Pancreas (tissue), 10 donors: Measurements from ENCODE around the gene CCDC137. TPM values are rescaled to one million over a fixed set of nuclear protein-coding genes. Genes with fewer than 3 reads are reported as not detected.

ENCODE experiments used
- ATAC-seq, 4 donors: fragments of 200-7000 bp; cut with Tn5 transposase; one replicate each; pipeline versions ENCODE4 v1.8.0 to v1.9.1; 2020; ENCODE audit warnings: mild to moderate bottlenecking in 4 of 4, moderate library complexity in 4 of 4
- DNase-seq, 6 donors: peaks; one replicate each; pipeline ENCODE4 v3.0.0-alpha.2; 2020
- FAIRE-seq: peaks from 2 replicates; lab custom pipeline; 2012; peaks lifted over from hg19 to GRCh38; lab: Jason Lieb, UNC
- H3K27ac ChIP-seq, 4 donors: fragments of 200-600 bp; sonication (generic); 1 replicate in 3 of 4; 2 replicates in 1 of 4; pipeline versions ENCODE4 v1.5.0 to v1.8.0; 2020
- H3K27me3 ChIP-seq, 4 donors: fragments of 200-600 bp; one replicate each; pipeline ENCODE4 v1.8.0; 2021
- H3K36me3 ChIP-seq, 3 donors: fragments of 200-600 bp; sonication (generic) in 1 of 3; one replicate each; pipeline versions ENCODE4 v1.5.0 to v1.8.0; 2020 to 2021
- H3K4me1 ChIP-seq, 3 donors: fragments of 200-600 bp; one replicate each; pipeline ENCODE4 v1.8.0; 2021
- H3K4me3 ChIP-seq, 4 donors: fragments of 200-600 bp; sonication (generic) in 2 of 4; one replicate each; pipeline versions ENCODE4 v1.5.0 to v1.8.0; 2020 to 2021
- H3K9me3 ChIP-seq, 4 donors: fragments of 200-600 bp; one replicate each; pipeline ENCODE4 v1.8.0; 2021
- WGBS, 2 donors: extraction: QIAGEN DNeasy Blood & Tissue Kit; methylation state at CpG; one replicate each; pipeline ENCODE4 v1.1.7; 2013; 5-methylcytosine and 5-hydroxymethylcytosine counted together
- intact Hi-C, 3 donors: fragments of 100-400 bp; cut with DNase I; formaldehyde crosslinking; loops; one replicate each; pipeline versions ENCODE4 v1.11.1 to v1.14.2; 2022
- polyA plus RNA-seq, 2 donors: library from polyadenylated mRNA; stranded (reverse); fragments of 200-250 nt; gene quantifications; one replicate each; pipeline ENCODE4 v1.2.3, GENCODE V29; 2013
- total RNA-seq, 6 donors: library from RNA; stranded (reverse); fragmentation: NEBNext Ultra II Directional in 4 of 6; extraction: Animal tissue kit (Norgen Biotek cat#: 25700) in 4 of 6; gene quantifications; one replicate each; pipeline versions ENCODE4 v1.2.1 to v1.2.4, GENCODE V29; 2021 to 2023
- TF ChIP-seq, protein P1 (sequence below), 4 donors: fragments of 200-600 bp; sonication (generic) in 3 of 4; IDR thresholded peaks; one replicate each; pipeline versions ENCODE4 v1.5.0 to v1.8.0; 2021; ENCODE audit warnings: antibody characterized with exemption in 4 of 4
- donor health status: healthy with polysubstance abuse.
- donor health status: DM: no; HTN: no; CAD: no; lungs with moderate emphysema.
- donor health status: DM: no; HTN: no; CAD: no.
- donor health status: control.
- donor health status: control.
- donor health status: Bipolar disorder and iron deficiency.
- donor health status: DM: yes; HTN: yes; CAD: no.
- donor health status: DM: no; HTN: no; CAD: no.
- donor health status: DM: no; HTN: no; CAD: no.
- donor health status: DM: yes; HTN: yes; CAD: no.

CCDC137 gene
- total and polyA plus RNA-seq, 8 donors: 2.9 to 50.4 (median 6.8) TPM

DNA sequence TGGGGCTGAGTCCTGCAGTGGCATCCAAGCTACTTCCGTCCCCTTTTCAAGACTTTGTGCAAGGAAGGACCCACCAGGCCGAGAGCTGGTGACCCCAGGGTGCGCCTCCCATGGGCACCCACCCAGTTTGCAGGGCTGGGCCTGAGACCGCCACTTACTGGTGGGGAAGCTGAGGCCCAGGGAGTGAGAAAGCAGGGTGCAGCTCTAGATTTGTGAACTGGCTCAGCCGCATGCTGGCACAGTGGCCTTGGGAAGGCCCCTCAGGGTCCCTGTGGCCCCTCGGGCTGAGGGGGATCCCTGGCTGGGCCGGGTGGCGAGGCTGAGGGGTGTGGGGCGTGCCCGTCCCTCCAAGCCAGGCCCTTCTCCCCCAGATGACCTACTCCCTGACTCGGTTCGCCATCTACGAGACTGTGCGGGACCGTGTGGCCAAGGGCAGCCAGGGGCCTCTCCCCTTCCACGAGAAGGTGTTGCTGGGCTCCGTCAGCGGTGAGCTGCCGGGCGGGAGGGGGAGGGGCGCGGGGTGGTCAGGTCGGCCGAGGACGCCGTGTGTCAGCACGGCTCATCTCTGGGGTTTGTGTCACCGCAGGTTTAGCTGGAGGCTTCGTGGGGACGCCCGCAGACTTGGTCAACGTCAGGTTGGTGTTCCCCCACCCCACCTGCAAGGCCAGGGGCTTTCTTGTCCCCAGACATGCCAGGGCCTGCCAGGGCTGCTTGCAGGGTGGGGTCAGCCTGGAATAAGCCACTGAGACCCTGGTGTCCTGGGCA, 48.8 kb downstream of the CCDC137 start:
- no peak for ATAC-seq
- 87 to 88% methylated on average over 32 of the region's 32 CpGs for WGBS, 2 donors
- H3K36me3 ChIP-seq: peaks cover 0 to 21% (median 0%) of the 10 kb centered on the region in 3 donors
- intact Hi-C loops: no loop called here
- H3K27ac ChIP-seq: no peak overlapping the region
- TF ChIP-seq, protein P1, sequence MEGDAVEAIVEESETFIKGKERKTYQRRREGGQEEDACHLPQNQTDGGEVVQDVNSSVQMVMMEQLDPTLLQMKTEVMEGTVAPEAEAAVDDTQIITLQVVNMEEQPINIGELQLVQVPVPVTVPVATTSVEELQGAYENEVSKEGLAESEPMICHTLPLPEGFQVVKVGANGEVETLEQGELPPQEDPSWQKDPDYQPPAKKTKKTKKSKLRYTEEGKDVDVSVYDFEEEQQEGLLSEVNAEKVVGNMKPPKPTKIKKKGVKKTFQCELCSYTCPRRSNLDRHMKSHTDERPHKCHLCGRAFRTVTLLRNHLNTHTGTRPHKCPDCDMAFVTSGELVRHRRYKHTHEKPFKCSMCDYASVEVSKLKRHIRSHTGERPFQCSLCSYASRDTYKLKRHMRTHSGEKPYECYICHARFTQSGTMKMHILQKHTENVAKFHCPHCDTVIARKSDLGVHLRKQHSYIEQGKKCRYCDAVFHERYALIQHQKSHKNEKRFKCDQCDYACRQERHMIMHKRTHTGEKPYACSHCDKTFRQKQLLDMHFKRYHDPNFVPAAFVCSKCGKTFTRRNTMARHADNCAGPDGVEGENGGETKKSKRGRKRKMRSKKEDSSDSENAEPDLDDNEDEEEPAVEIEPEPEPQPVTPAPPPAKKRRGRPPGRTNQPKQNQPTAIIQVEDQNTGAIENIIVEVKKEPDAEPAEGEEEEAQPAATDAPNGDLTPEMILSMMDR (IDR thresholded peaks at IDR 0.05): no peak
- peak in 3 of 6 donors; percentile 38 to 78 (median 58) for DNase-seq
- H3K9me3 ChIP-seq: no peaks in the 10 kb centered on the region
- peaks cover 11 to 26% (median 18%) of the 10 kb centered on the region in 3 donors for H3K4me1 ChIP-seq
- H3K4me3 ChIP-seq: no peak overlapping the region
- no peak for FAIRE-seq
- no peaks in the 10 kb centered on the region for H3K27me3 ChIP-seq

GRCh38 chr17:81715872-81716673, 49.5 kb downstream of the CCDC137 start:
- ATAC-seq (no peak), FAIRE-seq (no peak), DNase-seq (peak in 2 of 6 donors; percentile 47 to 76)
- Histone ChIP-seq H3K27me3 (no peaks in the 10 kb centered on the region), H3K27ac (no peak overlapping the region), H3K36me3 (peaks cover 0 to 21% (median 0%) of the 10 kb centered on the region in 3 donors), H3K4me3 (no peak overlapping the region), H3K4me1 (peaks cover 4 to 20% (median 11%) of the 10 kb centered on the region in 3 donors), H3K9me3 (no peaks in the 10 kb centered on the region)
- intact Hi-C loops: no loop called here
- TF ChIP-seq, protein P1 (IDR thresholded peaks at IDR 0.05): no peak
- WGBS, 2 donors: 91 to 92% methylated on average over 38 to 43 of the region's 43 CpGs

GRCh38 chr17:81716674-81716996, 50.1 kb downstream of the CCDC137 start:
- WGBS, 2 donors: 94 to 96% methylated on average over 12 of the region's 12 CpGs
- no peak for ATAC-seq
- no peak overlapping the region for H3K4me3 ChIP-seq
- peaks cover 0 to 21% (median 0%) of the 10 kb centered on the region in 3 donors for H3K36me3 ChIP-seq
- no peaks in the 10 kb centered on the region for H3K27me3 ChIP-seq
- DNase-seq: peak in 1 of 6 donors; percentile 35
- no peaks in the 10 kb centered on the region for H3K9me3 ChIP-seq
- no peak for FAIRE-seq
- H3K27ac ChIP-seq: no peak overlapping the region
- peaks cover 0 to 15% (median 6%) of the 10 kb centered on the region in 3 donors for H3K4me1 ChIP-seq
- intact Hi-C loops: no loop called here
- TF ChIP-seq, protein P1 (IDR thresholded peaks at IDR 0.05): no peak

DNA sequence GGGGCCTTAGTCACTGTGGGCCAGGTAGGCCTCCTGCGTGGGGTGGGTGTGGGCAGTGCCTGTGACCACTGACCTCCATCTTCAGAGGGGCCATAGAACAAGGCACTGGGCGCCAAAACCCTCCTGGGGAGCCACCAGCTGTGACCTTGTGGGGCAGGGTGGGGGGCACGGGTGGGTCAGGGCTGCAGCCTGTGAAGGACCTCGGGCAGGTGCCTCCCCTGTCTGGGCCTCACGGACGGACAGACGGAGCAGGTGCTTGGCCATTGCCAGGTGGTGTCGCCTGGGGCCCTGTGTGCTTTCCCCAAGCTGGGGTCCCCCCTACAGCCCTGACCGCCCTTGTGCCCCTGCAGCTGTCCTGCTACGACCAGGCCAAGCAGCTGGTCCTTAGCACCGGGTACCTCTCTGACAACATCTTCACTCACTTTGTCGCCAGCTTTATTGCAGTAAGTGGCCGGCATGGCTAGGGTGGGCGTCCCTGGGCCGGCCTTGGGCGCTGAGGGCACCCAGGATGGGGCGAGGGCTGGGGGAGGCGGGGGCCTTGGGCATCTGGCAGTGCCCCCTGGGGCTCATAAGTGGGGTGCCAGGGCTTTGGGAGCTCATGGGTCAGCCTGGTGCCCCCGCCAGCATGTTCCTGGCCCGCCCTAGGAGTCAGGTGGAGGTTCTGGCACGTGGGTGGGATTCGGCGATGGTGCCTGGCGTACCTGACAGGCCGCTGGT, 50.7 kb downstream of the CCDC137 start:
- intact Hi-C loops: no loop called here
- WGBS, 2 donors: 94 to 97% methylated on average over 25 of the region's 25 CpGs

More for the DNA sequence above, 50.7 kb downstream of the CCDC137 start:
- peaks cover 0 to 21% (median 0%) of the 10 kb centered on the region in 3 donors for H3K36me3 ChIP-seq
- no peaks in the 10 kb centered on the region for H3K27me3 ChIP-seq
- peak in 2 of 6 donors; percentile 37 to 76 for DNase-seq
- no peak for ATAC-seq
- TF ChIP-seq, protein P1 (IDR thresholded peaks at IDR 0.05): no peak
- H3K9me3 ChIP-seq: no peaks in the 10 kb centered on the region
- H3K4me3 ChIP-seq: no peak overlapping the region
- peaks cover 0 to 20% (median 6%) of the 10 kb centered on the region in 3 donors for H3K4me1 ChIP-seq
- no peak overlapping the region for H3K27ac ChIP-seq
- FAIRE-seq: no peak
